CD8-positive, alpha-beta memory T cell (primary cell): ENCODE data around the gene ARHGAP42. TPM values are rescaled to one million over a fixed set of nuclear protein-coding genes. Genes with fewer than 3 reads are reported as not detected.

ENCODE experiments used
- CTCF ChIA-PET: fragments of 350-600 bp; sonication (Branson Sonifier 250); formaldehyde crosslinking; loops from one replicate; lab custom pipeline; 2021; ENCODE audit warnings: antibody characterized with exemption; lab: Charles Lee
- POLR2A ChIA-PET: fragments of 350-600 bp; sonication (Branson Sonifier 250); formaldehyde crosslinking; loops from one replicate; lab custom pipeline; 2021; ENCODE audit warnings: antibody characterized with exemption; lab: Charles Lee
- DNase-seq, 5 donors: peaks; one replicate each; pipeline versions ENCODE4 v3.0.0 to v3.0.0-alpha.2; 2020 to 2022; ENCODE audit warnings: mixed read lengths in 1 of 5
- H3K27ac ChIP-seq: one replicate; pipeline ENCODE4 v1.7.0; 2013; ENCODE audit warnings: low read depth, mild to moderate bottlenecking, low read length, moderate library complexity
- H3K27me3 ChIP-seq: 2 replicates; pipeline ENCODE4 v1.7.0; 2013; ENCODE audit warnings: low read length, mild to moderate bottlenecking; ENCODE audit not compliant: insufficient read depth, poor library complexity, severe bottlenecking
- H3K36me3 ChIP-seq: 2 replicates; pipeline ENCODE4 v1.7.0; 2013; ENCODE audit warnings: mild to moderate bottlenecking, low read length, moderate library complexity; ENCODE audit not compliant: insufficient read depth
- H3K4me1 ChIP-seq: 2 replicates; pipeline ENCODE4 v1.7.0; 2013; ENCODE audit warnings: mild to moderate bottlenecking, low read length, moderate library complexity; ENCODE audit not compliant: insufficient read depth
- H3K4me3 ChIP-seq: 2 replicates; pipeline ENCODE4 v1.7.0; 2013; ENCODE audit warnings: mild to moderate bottlenecking, low read length
- H3K9me3 ChIP-seq: 2 replicates; pipeline ENCODE4 v1.7.0; 2013; ENCODE audit warnings: mild to moderate bottlenecking, low read length
- H3K27ac Mint-ChIP-seq, 8 donors: one replicate each; pipeline ENCODE4 v1.8.0; 2020 to 2021; ENCODE audit warnings: mixed read lengths in 8 of 8, mild to moderate bottlenecking in 6 of 8, inconsistent platforms in 3 of 8, moderate library complexity in 3 of 8
- H3K27me3 Mint-ChIP-seq, 2 donors: one replicate each; pipeline ENCODE4 v1.8.0; 2020 to 2021; ENCODE audit warnings: mixed read lengths in 2 of 2, mild to moderate bottlenecking in 1 of 2, moderate library complexity in 1 of 2
- H3K36me3 Mint-ChIP-seq, 3 donors: one replicate each; pipeline ENCODE4 v1.8.0; 2020 to 2021; ENCODE audit warnings: mixed read lengths in 3 of 3, inconsistent platforms in 1 of 3, mild to moderate bottlenecking in 1 of 3
- H3K4me1 Mint-ChIP-seq, 3 donors: one replicate each; pipeline ENCODE4 v1.8.0; 2020 to 2021; ENCODE audit warnings: mixed read lengths in 3 of 3, inconsistent platforms in 1 of 3, mild to moderate bottlenecking in 1 of 3
- H3K4me3 Mint-ChIP-seq, 7 donors: one replicate each; pipeline ENCODE4 v1.8.0; 2020 to 2021; ENCODE audit warnings: mixed read lengths in 7 of 7, mild to moderate bottlenecking in 6 of 7, moderate library complexity in 4 of 7, inconsistent platforms in 2 of 7
- H3K9me3 Mint-ChIP-seq, 5 donors: one replicate each; pipeline ENCODE4 v1.8.0; 2020 to 2022; ENCODE audit warnings: mixed read lengths in 5 of 5, mild to moderate bottlenecking in 3 of 5, moderate library complexity in 2 of 5, inconsistent platforms in 1 of 5
- polyA plus RNA-seq: library from polyadenylated mRNA; unstranded; fragments of 300-500 nt; fragmentation: Illumina TruSeq; gene quantifications from one replicate; pipeline ENCODE4 v1.2.3, GENCODE V29; 2021
- total RNA-seq, 2 experiments: library from RNA; stranded (reverse); gene quantifications; one replicate each; pipeline ENCODE4 v1.2.3, GENCODE V29; 2021

The ARHGAP42 gene
- total and polyA plus RNA-seq, 3 experiments from 2014 or later = 0.07 to 0.18 (median 0.09) TPM

- Histone ChIP-seq H3K9me3 (no peaks in the 10 kb centered on the region), H3K36me3 (no peaks in the 10 kb centered on the region), H3K27ac (no peak overlapping the region), H3K4me1 (no peaks in the 10 kb centered on the region), H3K27me3 (no peaks in the 10 kb centered on the region), H3K4me3 (no peak overlapping the region)
- ChIA-PET POLR2A (no interaction called here), CTCF (no interaction called here)
- no peaks in the 10 kb centered on the region for H3K36me3 Mint-ChIP-seq
- DNase-seq = no peak
- no peaks in the 10 kb centered on the region for H3K4me1 Mint-ChIP-seq
- H3K27ac Mint-ChIP-seq = no peak overlapping the region
- peaks cover 0 to 3% of the 10 kb centered on the region in 2 donors for H3K27me3 Mint-ChIP-seq
- H3K4me3 Mint-ChIP-seq = no peak overlapping the region
- peaks cover 0 to 12% (median 6%) of the 10 kb centered on the region in 5 donors for H3K9me3 Mint-ChIP-seq
Observed at GRCh38 chr11:100860318-100861155, 173.4 kb downstream of the ARHGAP42 start.

- no peak overlapping the region for H3K27ac ChIP-seq
- Mint-ChIP-seq H3K36me3 (no peaks in the 10 kb centered on the region), H3K9me3 (peaks cover 2 to 12% (median 6%) of the 10 kb centered on the region in 5 donors), H3K4me1 (no peaks in the 10 kb centered on the region), H3K4me3 (no peak overlapping the region), H3K27ac (no peak overlapping the region), H3K27me3 (peaks cover 0 to 3% of the 10 kb centered on the region in 2 donors)
- no peaks in the 10 kb centered on the region for H3K9me3 ChIP-seq
- POLR2A ChIA-PET = no interaction called here
- CTCF ChIA-PET = no interaction called here
- no peaks in the 10 kb centered on the region for H3K27me3 ChIP-seq
- no peaks in the 10 kb centered on the region for H3K36me3 ChIP-seq
- no peaks in the 10 kb centered on the region for H3K4me1 ChIP-seq
- H3K4me3 ChIP-seq = no peak overlapping the region
- DNase-seq = no peak
Observed at GRCh38 chr11:100861212-100861611, 174.1 kb downstream of the ARHGAP42 start.

- peaks cover 0 to 3% of the 10 kb centered on the region in 2 donors for H3K27me3 Mint-ChIP-seq
- H3K4me1 Mint-ChIP-seq = no peaks in the 10 kb centered on the region
- no peaks in the 10 kb centered on the region for H3K4me1 ChIP-seq
- H3K27me3 ChIP-seq = no peaks in the 10 kb centered on the region
- H3K4me3 Mint-ChIP-seq = no peak overlapping the region
- H3K4me3 ChIP-seq = no peak overlapping the region
- peaks cover 5 to 9% (median 7%) of the 10 kb centered on the region in 5 donors for H3K9me3 Mint-ChIP-seq
- POLR2A ChIA-PET = no interaction called here
- no peaks in the 10 kb centered on the region for H3K9me3 ChIP-seq
- no peak for DNase-seq
- no peak overlapping the region for H3K27ac ChIP-seq
- no peaks in the 10 kb centered on the region for H3K36me3 ChIP-seq
- CTCF ChIA-PET = no interaction called here
- peak overlapping the region in 1 of 8 donors; percentile 27 for H3K27ac Mint-ChIP-seq
- no peaks in the 10 kb centered on the region for H3K36me3 Mint-ChIP-seq
Observed at GRCh38 chr11:100863080-100863581, 176.0 kb downstream of the ARHGAP42 start.

GRCh38 chr11:100865443-100866065 lies 178.5 kb downstream of the ARHGAP42 start:
- DNase-seq = no peak
- H3K27me3 Mint-ChIP-seq = peaks cover 0 to 3% of the 10 kb centered on the region in 2 donors
- H3K4me1 Mint-ChIP-seq = no peaks in the 10 kb centered on the region
- no peak overlapping the region for H3K4me3 Mint-ChIP-seq
- no peaks in the 10 kb centered on the region for H3K36me3 Mint-ChIP-seq
- Histone ChIP-seq H3K27ac (no peak overlapping the region), H3K4me1 (no peaks in the 10 kb centered on the region), H3K9me3 (no peaks in the 10 kb centered on the region), H3K4me3 (no peak overlapping the region), H3K36me3 (no peaks in the 10 kb centered on the region), H3K27me3 (no peaks in the 10 kb centered on the region)
- ChIA-PET CTCF (no interaction called here), POLR2A (no interaction called here)
- H3K27ac Mint-ChIP-seq = no peak overlapping the region
- peaks cover 2 to 9% (median 7%) of the 10 kb centered on the region in 5 donors for H3K9me3 Mint-ChIP-seq

GRCh38 chr11:100866453-100866852 lies 179.4 kb downstream of the ARHGAP42 start:
- no peaks in the 10 kb centered on the region for H3K27me3 ChIP-seq
- no peaks in the 10 kb centered on the region for H3K36me3 Mint-ChIP-seq
- no peaks in the 10 kb centered on the region for H3K36me3 ChIP-seq
- H3K27ac ChIP-seq = no peak overlapping the region
- H3K27me3 Mint-ChIP-seq = peaks cover 0 to 3% of the 10 kb centered on the region in 2 donors
- H3K4me1 ChIP-seq = no peaks in the 10 kb centered on the region
- no peak for DNase-seq
- H3K27ac Mint-ChIP-seq = no peak overlapping the region
- ChIA-PET POLR2A (no interaction called here), CTCF (no interaction called here)
- H3K9me3 ChIP-seq = no peaks in the 10 kb centered on the region
- no peaks in the 10 kb centered on the region for H3K4me1 Mint-ChIP-seq
- H3K4me3 Mint-ChIP-seq = no peak overlapping the region
- H3K9me3 Mint-ChIP-seq = peaks cover 0 to 9% (median 5%) of the 10 kb centered on the region in 5 donors
- H3K4me3 ChIP-seq = no peak overlapping the region

- Histone ChIP-seq H3K9me3 (no peaks in the 10 kb centered on the region), H3K4me1 (no peaks in the 10 kb centered on the region), H3K36me3 (no peaks in the 10 kb centered on the region), H3K4me3 (no peak overlapping the region), H3K27ac (no peak overlapping the region), H3K27me3 (no peaks in the 10 kb centered on the region)
- DNase-seq = no peak
- ChIA-PET POLR2A (no interaction called here), CTCF (no interaction called here)
- Mint-ChIP-seq H3K4me3 (no peak overlapping the region), H3K27me3 (peaks cover 0 to under 1% of the 10 kb centered on the region in 2 donors), H3K27ac (no peak overlapping the region), H3K4me1 (no peaks in the 10 kb centered on the region), H3K9me3 (peaks cover 0 to 7% (median 2%) of the 10 kb centered on the region in 5 donors), H3K36me3 (no peaks in the 10 kb centered on the region)
Observed at GRCh38 chr11:100867606-100868005, 180.5 kb downstream of the ARHGAP42 start.

- ChIA-PET CTCF (no interaction called here), POLR2A (no interaction called here)
- no peak overlapping the region for H3K27ac Mint-ChIP-seq
- Histone ChIP-seq H3K9me3 (no peaks in the 10 kb centered on the region), H3K4me3 (no peak overlapping the region), H3K36me3 (no peaks in the 10 kb centered on the region), H3K4me1 (no peaks in the 10 kb centered on the region), H3K27ac (no peak overlapping the region), H3K27me3 (no peaks in the 10 kb centered on the region)
- H3K4me1 Mint-ChIP-seq = no peaks in the 10 kb centered on the region
- H3K36me3 Mint-ChIP-seq = no peaks in the 10 kb centered on the region
- no peak for DNase-seq
- H3K4me3 Mint-ChIP-seq = no peak overlapping the region
- peaks cover 0 to 10% (median 1%) of the 10 kb centered on the region in 5 donors for H3K9me3 Mint-ChIP-seq
- H3K27me3 Mint-ChIP-seq = no peaks in the 10 kb centered on the region
Observed at GRCh38 chr11:100869328-100869727, 182.2 kb downstream of the ARHGAP42 start.

- Histone ChIP-seq H3K36me3 (no peaks in the 10 kb centered on the region), H3K9me3 (no peaks in the 10 kb centered on the region), H3K27ac (no peak overlapping the region), H3K27me3 (no peaks in the 10 kb centered on the region), H3K4me3 (no peak overlapping the region), H3K4me1 (no peaks in the 10 kb centered on the region)
- DNase-seq = no peak
- Mint-ChIP-seq H3K9me3 (peaks cover 0 to 10% (median 0%) of the 10 kb centered on the region in 5 donors), H3K4me3 (no peak overlapping the region), H3K27ac (no peak overlapping the region), H3K4me1 (no peaks in the 10 kb centered on the region), H3K36me3 (no peaks in the 10 kb centered on the region), H3K27me3 (no peaks in the 10 kb centered on the region)
- ChIA-PET CTCF (no interaction called here), POLR2A (no interaction called here)
Observed at GRCh38 chr11:100870138-100870537, 183.1 kb downstream of the ARHGAP42 start.
